ENCODE results near the gene FAM78B. TPM values are rescaled to one million over a fixed set of nuclear protein-coding genes. Genes with fewer than 3 reads are reported as not detected.

Gene FAM78B
- total and polyA plus RNA-seq, 4 donors: 0.26 to 3.4 (median 1.1) TPM

GRCh38 chr1:166185526-166185925 is 18.7 kb upstream of the FAM78B start:
- Histone ChIP-seq H3K4me1 (ENCODE audit: control insufficient read depth in 1 of 2, insufficient read depth in 2 of 2, low read length in 2 of 2) (no peaks in the 10 kb centered on the region), H3K9me3 (ENCODE audit: control insufficient read depth, low read length) (no peaks in the 10 kb centered on the region), H3K36me3 (ENCODE audit: control insufficient read depth in 1 of 2, insufficient read depth in 2 of 2, low read length in 1 of 2) (no peaks in the 10 kb centered on the region), H3K27me3 (ENCODE audit: control insufficient read depth in 1 of 2, insufficient read depth in 2 of 2, low read length in 1 of 2) (no peaks in the 10 kb centered on the region), H3K4me3 (ENCODE audit: low read length in 2 of 2) (no peak overlapping the region), H3K27ac (ENCODE audit: low read depth in 1 of 2, low read length in 2 of 2) (no peak overlapping the region)
- DNase-seq (no peak), ATAC-seq (ENCODE audit: low FRiP score) (no peak)
- intact Hi-C loops (cut with DNase I): no loop called here
- 65 to 67% methylated on average over 4 of the region's 4 CpGs for WGBS, 2 donors

GRCh38 chr1:166184897-166185296 is 18.1 kb upstream of the FAM78B start:
- no peak overlapping the region for H3K4me3 ChIP-seq (ENCODE audit: low read length in 2 of 2)
- H3K36me3 ChIP-seq (ENCODE audit: control insufficient read depth in 1 of 2, insufficient read depth in 2 of 2, low read length in 1 of 2): no peaks in the 10 kb centered on the region
- no peaks in the 10 kb centered on the region for H3K27me3 ChIP-seq (ENCODE audit: control insufficient read depth in 1 of 2, insufficient read depth in 2 of 2, low read length in 1 of 2)
- no peak overlapping the region for H3K27ac ChIP-seq (ENCODE audit: low read depth in 1 of 2, low read length in 2 of 2)
- DNase-seq (no peak), ATAC-seq (ENCODE audit: low FRiP score) (no peak)
- intact Hi-C loops (cut with DNase I): no loop called here
- H3K4me1 ChIP-seq (ENCODE audit: control insufficient read depth in 1 of 2, insufficient read depth in 2 of 2, low read length in 2 of 2): no peaks in the 10 kb centered on the region
- WGBS, 2 donors: 68 to 71% methylated on average over 6 of the region's 6 CpGs
- H3K9me3 ChIP-seq (ENCODE audit: control insufficient read depth, low read length): no peaks in the 10 kb centered on the region

- Histone ChIP-seq H3K9me3 (ENCODE audit: control insufficient read depth, low read length) (no peaks in the 10 kb centered on the region), H3K27ac (ENCODE audit: low read depth in 1 of 2, low read length in 2 of 2) (no peak overlapping the region), H3K36me3 (ENCODE audit: control insufficient read depth in 1 of 2, insufficient read depth in 2 of 2, low read length in 1 of 2) (no peaks in the 10 kb centered on the region), H3K4me1 (ENCODE audit: control insufficient read depth in 1 of 2, insufficient read depth in 2 of 2, low read length in 2 of 2) (no peaks in the 10 kb centered on the region), H3K27me3 (ENCODE audit: control insufficient read depth in 1 of 2, insufficient read depth in 2 of 2, low read length in 1 of 2) (no peaks in the 10 kb centered on the region), H3K4me3 (ENCODE audit: low read length in 2 of 2) (no peak overlapping the region)
- WGBS, 2 donors: 58 to 66% methylated on average over 1 of the region's 1 CpG
- no peak for DNase-seq
- intact Hi-C loops (cut with DNase I): no loop called here
- ATAC-seq (ENCODE audit: low FRiP score): no peak
Measured at GRCh38 chr1:166184012-166184411, 17.2 kb upstream of the FAM78B start.

GRCh38 chr1:166182281-166182680 is 15.5 kb upstream of the FAM78B start:
- no peak overlapping the region for H3K4me3 ChIP-seq (ENCODE audit: low read length in 2 of 2)
- no peak for ATAC-seq (ENCODE audit: low FRiP score)
- no peaks in the 10 kb centered on the region for H3K27me3 ChIP-seq (ENCODE audit: control insufficient read depth in 1 of 2, insufficient read depth in 2 of 2, low read length in 1 of 2)
- H3K36me3 ChIP-seq (ENCODE audit: control insufficient read depth in 1 of 2, insufficient read depth in 2 of 2, low read length in 1 of 2): no peaks in the 10 kb centered on the region
- 49 to 56% methylated on average over 2 of the region's 2 CpGs for WGBS, 2 donors
- no peaks in the 10 kb centered on the region for H3K4me1 ChIP-seq (ENCODE audit: control insufficient read depth in 1 of 2, insufficient read depth in 2 of 2, low read length in 2 of 2)
- H3K27ac ChIP-seq (ENCODE audit: low read depth in 1 of 2, low read length in 2 of 2): no peak overlapping the region
- no peak for DNase-seq
- intact Hi-C loops (cut with DNase I): no loop called here
- H3K9me3 ChIP-seq (ENCODE audit: control insufficient read depth, low read length): no peaks in the 10 kb centered on the region

GRCh38 chr1:166176416-166176815 is 9.6 kb upstream of the FAM78B start:
- H3K27me3 ChIP-seq (ENCODE audit: control insufficient read depth in 1 of 2, insufficient read depth in 2 of 2, low read length in 1 of 2): no peaks in the 10 kb centered on the region
- no peak for ATAC-seq (ENCODE audit: low FRiP score)

GRCh38 chr1:166175032-166175431 is 8.2 kb upstream of the FAM78B start:
- no peak overlapping the region for H3K27ac ChIP-seq (ENCODE audit: low read depth in 1 of 2, low read length in 2 of 2)
- no peaks in the 10 kb centered on the region for H3K27me3 ChIP-seq (ENCODE audit: control insufficient read depth in 1 of 2, insufficient read depth in 2 of 2, low read length in 1 of 2)
- no peaks in the 10 kb centered on the region for H3K9me3 ChIP-seq (ENCODE audit: control insufficient read depth, low read length)
- H3K36me3 ChIP-seq (ENCODE audit: control insufficient read depth in 1 of 2, insufficient read depth in 2 of 2, low read length in 1 of 2): no peaks in the 10 kb centered on the region
- no peak overlapping the region for H3K4me3 ChIP-seq (ENCODE audit: low read length in 2 of 2)
- ATAC-seq (ENCODE audit: low FRiP score) (no peak), DNase-seq (no peak)
- intact Hi-C loops (cut with DNase I): no loop called here
- no peaks in the 10 kb centered on the region for H3K4me1 ChIP-seq (ENCODE audit: control insufficient read depth in 1 of 2, insufficient read depth in 2 of 2, low read length in 2 of 2)

More at GRCh38 chr1:166176416-166176815, 9.6 kb upstream of the FAM78B start:
- Histone ChIP-seq H3K36me3 (ENCODE audit: control insufficient read depth in 1 of 2, insufficient read depth in 2 of 2, low read length in 1 of 2) (no peaks in the 10 kb centered on the region), H3K9me3 (ENCODE audit: control insufficient read depth, low read length) (no peaks in the 10 kb centered on the region), H3K27ac (ENCODE audit: low read depth in 1 of 2, low read length in 2 of 2) (no peak overlapping the region), H3K4me3 (ENCODE audit: low read length in 2 of 2) (no peak overlapping the region), H3K4me1 (ENCODE audit: control insufficient read depth in 1 of 2, insufficient read depth in 2 of 2, low read length in 2 of 2) (no peaks in the 10 kb centered on the region)
- no peak for DNase-seq
- intact Hi-C loops (cut with DNase I): no loop called here
- 83 to 95% methylated on average over 2 of the region's 2 CpGs for WGBS, 2 donors

- intact Hi-C loops (cut with DNase I): no loop called here
- Histone ChIP-seq H3K27me3 (ENCODE audit: control insufficient read depth in 1 of 2, insufficient read depth in 2 of 2, low read length in 1 of 2) (no peaks in the 10 kb centered on the region), H3K4me3 (ENCODE audit: low read length in 2 of 2) (no peak overlapping the region), H3K27ac (ENCODE audit: low read depth in 1 of 2, low read length in 2 of 2) (no peak overlapping the region), H3K4me1 (ENCODE audit: control insufficient read depth in 1 of 2, insufficient read depth in 2 of 2, low read length in 2 of 2) (no peaks in the 10 kb centered on the region), H3K36me3 (ENCODE audit: control insufficient read depth in 1 of 2, insufficient read depth in 2 of 2, low read length in 1 of 2) (no peaks in the 10 kb centered on the region), H3K9me3 (ENCODE audit: control insufficient read depth, low read length) (no peaks in the 10 kb centered on the region)
- DNase-seq (no peak), ATAC-seq (ENCODE audit: low FRiP score) (no peak)
- 58 to 71% methylated on average over 4 of the region's 4 CpGs for WGBS, 2 donors
Measured at GRCh38 chr1:166174108-166174507, 7.3 kb upstream of the FAM78B start.

GRCh38 chr1:166172106-166172505 is 5.3 kb upstream of the FAM78B start:
- no peak for DNase-seq
- intact Hi-C loops (cut with DNase I): no loop called here

GRCh38 chr1:166170726-166171125 is 3.9 kb upstream of the FAM78B start:
- Histone ChIP-seq H3K4me3 (ENCODE audit: low read length in 2 of 2) (no peak overlapping the region), H3K4me1 (ENCODE audit: control insufficient read depth in 1 of 2, insufficient read depth in 2 of 2, low read length in 2 of 2) (no peaks in the 10 kb centered on the region), H3K27ac (ENCODE audit: low read depth in 1 of 2, low read length in 2 of 2) (no peak overlapping the region), H3K9me3 (ENCODE audit: control insufficient read depth, low read length) (no peaks in the 10 kb centered on the region), H3K36me3 (ENCODE audit: control insufficient read depth in 1 of 2, insufficient read depth in 2 of 2, low read length in 1 of 2) (no peaks in the 10 kb centered on the region), H3K27me3 (ENCODE audit: control insufficient read depth in 1 of 2, insufficient read depth in 2 of 2, low read length in 1 of 2) (no peaks in the 10 kb centered on the region)
- intact Hi-C loops (cut with DNase I): no loop called here
- 44 to 47% methylated on average over 2 of the region's 2 CpGs for WGBS, 2 donors
- no peak for DNase-seq
- ATAC-seq (ENCODE audit: low FRiP score): no peak

More at GRCh38 chr1:166172106-166172505, 5.3 kb upstream of the FAM78B start:
- no peak for ATAC-seq (ENCODE audit: low FRiP score)
- Histone ChIP-seq H3K4me3 (ENCODE audit: low read length in 2 of 2) (no peak overlapping the region), H3K27me3 (ENCODE audit: control insufficient read depth in 1 of 2, insufficient read depth in 2 of 2, low read length in 1 of 2) (no peaks in the 10 kb centered on the region), H3K36me3 (ENCODE audit: control insufficient read depth in 1 of 2, insufficient read depth in 2 of 2, low read length in 1 of 2) (no peaks in the 10 kb centered on the region), H3K27ac (ENCODE audit: low read depth in 1 of 2, low read length in 2 of 2) (no peak overlapping the region), H3K4me1 (ENCODE audit: control insufficient read depth in 1 of 2, insufficient read depth in 2 of 2, low read length in 2 of 2) (no peaks in the 10 kb centered on the region), H3K9me3 (ENCODE audit: control insufficient read depth, low read length) (no peaks in the 10 kb centered on the region)
- WGBS, 2 donors: 44 to 63% methylated on average over 2 of the region's 2 CpGs

Measured in aorta (tissue), 5 donors.